HCT116 (cell line): ENCODE measurements around the gene TSPAN33. TPM values are rescaled to one million over a fixed set of nuclear protein-coding genes. Genes with fewer than 3 reads are reported as not detected.

Experiments used
- ATAC-seq: fragments of 200-7000 bp; cut with Tn5 transposase; 2 replicates; pipeline ENCODE4 v1.9.1; 2020; ENCODE audit warnings: mild to moderate bottlenecking, moderate library complexity
- BruUV-seq: library from RNA; stranded (reverse); fragments of 400-500 nt; replicated peaks from 2 replicates; lab custom pipeline; 2021; lab: Mats Ljungman, UMichigan
- CTCF ChIA-PET: fragments of 300-600 bp; sonication (Branson Sonifier 250); formaldehyde crosslinking; loops from one replicate; lab custom pipeline; 2021; ENCODE audit warnings: antibody characterized with exemption; lab: Charles Lee
- POLR2A ChIA-PET: fragments of 300-600, 350-600 bp; sonication (Branson Sonifier 250); formaldehyde crosslinking; loops from one replicate; lab custom pipeline; 2021; ENCODE audit warnings: antibody characterized with exemption; lab: Charles Lee
- RAD21 ChIA-PET, 2 experiments: fragments of 300-600 bp; sonication (Branson Sonifier 250); formaldehyde crosslinking; loops; one replicate each; lab custom pipeline; 2023; ENCODE audit warnings: low total read pairs in 2 of 2; ENCODE audit not compliant: uncharacterized antibody in 2 of 2, unreplicated experiment in 2 of 2, low non-redundant PET in 1 of 2; lab: Charles Lee
- DNase-seq: peaks from one replicate; pipeline ENCODE4 v3.0.0-alpha.2; 2010; ENCODE audit warnings: low read depth, low spot score
- H2AFZ ChIP-seq: fragments of 200-600 bp; shearing (Covaris generic), sonication (generic); 2 replicates; pipeline ENCODE4 v1.6.1; 2017; ENCODE audit warnings: low read depth, mixed run types, mixed read lengths, antibody characterized with exemption, low read length; ENCODE audit not compliant: poor library complexity, severe bottlenecking
- H3K27ac ChIP-seq: 2 replicates; pipeline ENCODE4 v1.5.1; 2012; ENCODE audit warnings: low read depth, low read length
- H3K27me3 ChIP-seq: fragments of 200-600 bp; sonication (generic); 2 replicates; pipeline ENCODE4 v1.6.1; 2016; ENCODE audit warnings: mixed run types, low read length, mixed read lengths; ENCODE audit not compliant: insufficient read depth
- H3K36me3 ChIP-seq, 2 experiments: fragments of 200-500 bp in 1 of 2; fragments of 200-600 bp in 1 of 2; sonication (Bioruptor generic) in 1 of 2; sonication (generic) in 1 of 2; 2 replicates each; pipeline versions ENCODE4 v1.5.1 to v1.6.1; 2014 to 2016; ENCODE audit warnings: low read length in 2 of 2, inconsistent platforms in 1 of 2, mixed read lengths in 1 of 2, mixed run types in 1 of 2; ENCODE audit not compliant: insufficient read depth in 2 of 2, control insufficient read depth in 1 of 2
- H3K4me1 ChIP-seq, 2 experiments: fragments of 200-600 bp in 1 of 2; sonication (generic) in 1 of 2; 2 replicates each; pipeline versions ENCODE4 v1.5.1 to v1.6.1; 2012 to 2017; ENCODE audit warnings: low read length in 2 of 2, inconsistent platforms in 1 of 2, mild to moderate bottlenecking in 1 of 2, mixed read lengths in 1 of 2, mixed run types in 1 of 2, moderate library complexity in 1 of 2; ENCODE audit not compliant: insufficient read depth in 2 of 2, control insufficient read depth in 1 of 2
- H3K4me2 ChIP-seq: fragments of 200-600 bp; sonication (generic); 2 replicates; pipeline ENCODE4 v1.6.1; 2017; ENCODE audit warnings: mixed run types, low read length, mixed read lengths
- H3K4me3 ChIP-seq, 2 experiments: fragments of 200-600 bp in 1 of 2; sonication (generic) in 1 of 2; replicated peaks in 1 of 2; 2 replicates each; pipeline ENCODE4 v1.5.1; 2011 to 2016; ENCODE audit warnings: low read length in 2 of 2, control low read depth in 1 of 2, low read depth in 1 of 2, mild to moderate bottlenecking in 1 of 2, mixed read lengths in 1 of 2, mixed run types in 1 of 2
- H3K79me2 ChIP-seq: fragments of 200-600 bp; sonication (generic); 2 replicates; pipeline ENCODE4 v1.6.1; 2017; ENCODE audit warnings: mild to moderate bottlenecking, mixed run types, low read length, moderate library complexity, mixed read lengths; ENCODE audit not compliant: insufficient read depth
- H3K9ac ChIP-seq: fragments of 200-600 bp; sonication (generic); 2 replicates; pipeline ENCODE4 v1.6.1; 2016; ENCODE audit warnings: low read length, mixed read lengths
- H3K9me2 ChIP-seq: fragments of 200-600 bp; sonication (generic), shearing (Covaris generic); 2 replicates; pipeline ENCODE4 v1.6.1; 2017; ENCODE audit warnings: mixed run types, mild to moderate bottlenecking, moderate library complexity; ENCODE audit not compliant: insufficient read depth
- H3K9me3 ChIP-seq, 2 experiments: fragments of 200-500 bp in 1 of 2; fragments of 200-600 bp in 1 of 2; sonication (Bioruptor generic) in 1 of 2; sonication (generic) in 1 of 2; 2 replicates each; pipeline ENCODE4 v1.6.1; 2014 to 2017; ENCODE audit warnings: low read length in 2 of 2, mixed read lengths in 2 of 2, inconsistent platforms in 1 of 2, low read depth in 1 of 2, mild to moderate bottlenecking in 1 of 2, mixed run types in 1 of 2, moderate library complexity in 1 of 2; ENCODE audit not compliant: control insufficient read depth in 1 of 2, insufficient read depth in 1 of 2
- H4K20me1 ChIP-seq: fragments of 200-600 bp; sonication (generic), shearing (Covaris generic); 2 replicates; pipeline ENCODE4 v1.6.1; 2017; ENCODE audit warnings: mixed run types, mild to moderate bottlenecking, moderate library complexity; ENCODE audit not compliant: insufficient read depth
- CBX3 ChIP-seq: IDR thresholded peaks from 2 replicates; pipeline ENCODE4 v1.6.1; 2012; ENCODE audit warnings: low read depth
- EGR1 ChIP-seq: IDR thresholded peaks from 2 replicates; pipeline ENCODE4 v1.6.1; 2012; ENCODE audit warnings: low read depth
- JUND ChIP-seq: IDR thresholded peaks from 2 replicates; pipeline ENCODE4 v1.6.1; 2012
- POLR2A ChIP-seq: IDR thresholded peaks from 2 replicates; pipeline ENCODE4 v1.7.0; 2011; ENCODE audit warnings: borderline replicate concordance; ENCODE audit not compliant: insufficient read depth, insufficient read length; ENCODE audit errors: extremely low read depth
- POLR2AphosphoS5 ChIP-seq: IDR thresholded peaks from 2 replicates; pipeline ENCODE4 v1.6.1; 2011; ENCODE audit warnings: mild to moderate bottlenecking, low read depth, low read length, moderate library complexity
- RAD21 ChIP-seq: IDR thresholded peaks from 2 replicates; pipeline ENCODE4 v1.6.1; 2012; ENCODE audit warnings: low read depth, mild to moderate bottlenecking
- SIN3A ChIP-seq: IDR thresholded peaks from 2 replicates; pipeline ENCODE4 v1.6.1; 2012; ENCODE audit warnings: low read depth
- SP1 ChIP-seq: IDR thresholded peaks from 2 replicates; pipeline ENCODE4 v1.6.1; 2012; ENCODE audit warnings: low read depth
- SRF ChIP-seq: IDR thresholded peaks from 2 replicates; pipeline ENCODE4 v1.6.1; 2012; ENCODE audit warnings: low read depth
- TCF7L2 ChIP-seq: IDR thresholded peaks from 2 replicates; pipeline ENCODE4 v1.7.0; 2011; ENCODE audit warnings: borderline replicate concordance, inconsistent platforms; ENCODE audit not compliant: insufficient read depth, insufficient read length; ENCODE audit errors: extremely low read depth
- YY1 ChIP-seq: IDR thresholded peaks from 2 replicates; pipeline ENCODE4 v1.6.1; 2011; ENCODE audit warnings: low read length, low read depth, moderate library complexity, mild to moderate bottlenecking; ENCODE audit not compliant: insufficient replicate concordance; ENCODE audit errors: extremely low read depth
- ZFX ChIP-seq: fragments of 450-650 bp; IDR thresholded peaks from 2 replicates; pipeline ENCODE4 v1.6.1; 2017
- intact Hi-C: fragments of 100-400 bp; cut with micrococcal nuclease; formaldehyde crosslinking; loops from 2 replicates; pipeline ENCODE4 v1.10.0; 2022
- total RNA-seq: library from RNA; stranded (reverse); gene quantifications from one replicate; pipeline ENCODE4 v1.2.1, GENCODE V29; 2021; ENCODE audit not compliant: unreplicated experiment
- TF ChIP-seq, protein P1 (sequence below): IDR thresholded peaks from 2 replicates; pipeline ENCODE4 v1.6.1; 2012; ENCODE audit warnings: low read depth
- TF ChIP-seq, protein P2 (sequence below): IDR thresholded peaks from 2 replicates; pipeline ENCODE4 v1.6.1; 2012

The TSPAN33 gene
- total RNA-seq, 1 experiment from 2014 or later, result 22.2 TPM

DNA sequence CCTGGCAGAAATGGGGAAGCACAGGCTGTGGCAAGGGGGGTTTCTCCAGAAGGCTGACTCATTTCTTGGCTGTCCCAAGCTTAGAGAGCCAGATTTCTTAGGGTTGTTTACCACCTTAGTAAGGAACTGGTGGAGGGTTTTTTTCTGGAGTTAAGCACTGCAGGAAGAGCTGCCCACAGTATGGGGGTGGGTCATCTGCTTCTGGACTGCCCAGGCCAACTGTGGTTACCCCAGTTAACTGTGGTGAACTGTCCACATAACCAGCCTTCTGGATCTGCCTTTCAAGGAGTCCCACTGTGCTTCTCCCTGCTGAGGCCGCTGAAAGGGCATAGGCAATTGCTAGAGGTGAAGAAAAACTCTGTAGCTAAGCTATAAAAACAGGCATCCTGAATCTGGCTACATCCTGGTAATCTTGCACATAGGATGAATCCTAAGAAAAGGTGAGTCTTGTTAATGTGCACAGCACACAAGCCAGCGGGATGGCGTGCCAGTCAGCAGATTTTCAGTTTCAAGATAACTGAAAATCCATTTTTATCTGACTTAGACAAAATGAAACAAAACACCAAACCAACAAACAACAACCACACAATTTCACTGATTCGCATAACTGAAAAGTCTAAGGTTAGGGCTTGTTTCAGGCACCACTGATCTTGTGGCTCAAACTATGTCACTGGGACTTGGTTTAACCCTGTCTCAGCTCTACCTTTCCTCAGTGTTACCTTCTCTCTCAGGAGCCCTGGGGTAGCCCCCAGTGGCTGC, 21.6 kb upstream of the TSPAN33 start:
- Histone ChIP-seq H2AFZ (no peak overlapping the region), H3K27me3 (no peaks in the 10 kb centered on the region), H3K4me1 (no peaks in the 10 kb centered on the region), H3K9me2 (no peaks in the 10 kb centered on the region), H3K4me3 (no peak overlapping the region), H4K20me1 (no peaks in the 10 kb centered on the region), H3K9me3 (peaks cover 0 to 4% of the 10 kb centered on the region in 2 experiments; a peak in 1 of 4 replicates), H3K36me3 (no peaks in the 10 kb centered on the region), H3K9ac (no peak overlapping the region), H3K4me2 (no peak overlapping the region), H3K79me2 (no peaks in the 10 kb centered on the region), H3K27ac (no peak overlapping the region)
- intact Hi-C loops, result no loop called here
- no peak for TF ChIP-seq JUND
- no peak for TF ChIP-seq CBX3
- no peak for TF ChIP-seq RAD21
- TF ChIP-seq POLR2A, result no peak
- no peak for TF ChIP-seq SRF
- TF ChIP-seq EGR1, result no peak
- no peak for TF ChIP-seq SP1
- no peak for TF ChIP-seq YY1
- TF ChIP-seq, protein P1, sequence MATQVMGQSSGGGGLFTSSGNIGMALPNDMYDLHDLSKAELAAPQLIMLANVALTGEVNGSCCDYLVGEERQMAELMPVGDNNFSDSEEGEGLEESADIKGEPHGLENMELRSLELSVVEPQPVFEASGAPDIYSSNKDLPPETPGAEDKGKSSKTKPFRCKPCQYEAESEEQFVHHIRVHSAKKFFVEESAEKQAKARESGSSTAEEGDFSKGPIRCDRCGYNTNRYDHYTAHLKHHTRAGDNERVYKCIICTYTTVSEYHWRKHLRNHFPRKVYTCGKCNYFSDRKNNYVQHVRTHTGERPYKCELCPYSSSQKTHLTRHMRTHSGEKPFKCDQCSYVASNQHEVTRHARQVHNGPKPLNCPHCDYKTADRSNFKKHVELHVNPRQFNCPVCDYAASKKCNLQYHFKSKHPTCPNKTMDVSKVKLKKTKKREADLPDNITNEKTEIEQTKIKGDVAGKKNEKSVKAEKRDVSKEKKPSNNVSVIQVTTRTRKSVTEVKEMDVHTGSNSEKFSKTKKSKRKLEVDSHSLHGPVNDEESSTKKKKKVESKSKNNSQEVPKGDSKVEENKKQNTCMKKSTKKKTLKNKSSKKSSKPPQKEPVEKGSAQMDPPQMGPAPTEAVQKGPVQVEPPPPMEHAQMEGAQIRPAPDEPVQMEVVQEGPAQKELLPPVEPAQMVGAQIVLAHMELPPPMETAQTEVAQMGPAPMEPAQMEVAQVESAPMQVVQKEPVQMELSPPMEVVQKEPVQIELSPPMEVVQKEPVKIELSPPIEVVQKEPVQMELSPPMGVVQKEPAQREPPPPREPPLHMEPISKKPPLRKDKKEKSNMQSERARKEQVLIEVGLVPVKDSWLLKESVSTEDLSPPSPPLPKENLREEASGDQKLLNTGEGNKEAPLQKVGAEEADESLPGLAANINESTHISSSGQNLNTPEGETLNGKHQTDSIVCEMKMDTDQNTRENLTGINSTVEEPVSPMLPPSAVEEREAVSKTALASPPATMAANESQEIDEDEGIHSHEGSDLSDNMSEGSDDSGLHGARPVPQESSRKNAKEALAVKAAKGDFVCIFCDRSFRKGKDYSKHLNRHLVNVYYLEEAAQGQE, result no peak
- no peak for TF ChIP-seq POLR2AphosphoS5
- TF ChIP-seq, protein P2, sequence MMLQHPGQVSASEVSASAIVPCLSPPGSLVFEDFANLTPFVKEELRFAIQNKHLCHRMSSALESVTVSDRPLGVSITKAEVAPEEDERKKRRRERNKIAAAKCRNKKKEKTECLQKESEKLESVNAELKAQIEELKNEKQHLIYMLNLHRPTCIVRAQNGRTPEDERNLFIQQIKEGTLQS, result no peak
- no peak for TF ChIP-seq SIN3A
- TF ChIP-seq ZFX, result no peak
- no peak for TF ChIP-seq TCF7L2
- no peak for ATAC-seq
- ChIA-PET RAD21 (no interaction called here), POLR2A (no interaction called here), CTCF (interaction anchor here (1.3 kb wide), 1 partner anchor 31 kb away, joined by 3 read pairs; no protein-coding TSS in a partner anchor)
- BruUV-seq, result no TSS peak
- no peak for DNase-seq
